CD4-positive, alpha-beta T cell treated with Interleukin-17A for 1 hour (primary cell): ENCODE measurements around the gene TUSC2.

Source experiments
- DNase-seq: peaks from one replicate; pipeline ENCODE4 v3.0.0-alpha.2; 2020

Gene TUSC2

GRCh38 chr3:50354186-50354764 is 26.3 kb upstream of the TUSC2 start:
- DNase-seq: no peak

GRCh38 chr3:50353245-50354004 is 25.4 kb upstream of the TUSC2 start:
- DNase-seq: no peak

GRCh38 chr3:50352781-50353180 is 24.8 kb upstream of the TUSC2 start:
- DNase-seq: no peak

GRCh38 chr3:50351323-50351697 is 23.3 kb upstream of the TUSC2 start:
- no peak for DNase-seq

- peak; percentile 98 for DNase-seq
Observed at GRCh38 chr3:50350527-50351322, 22.7 kb upstream of the TUSC2 start, which contains the start of the genes CYB561D2 and NPRL2. TSS of gene CYB561D2 (plus strand) at chr3:50350862. CDS start at chr3:50351434, 572 bp downstream. TSS of gene NPRL2 (minus strand) at chr3:50350775. CDS start at chr3:50350652, 123 bp downstream.

GRCh38 chr3:50350213-50350526 is 22.1 kb upstream of the TUSC2 start:
- DNase-seq: no peak

GRCh38 chr3:50347187-50347813 is 19.3 kb upstream of the TUSC2 start:
- DNase-seq: peak; percentile 89

GRCh38 chr3:50345586-50346234 is 17.7 kb upstream of the TUSC2 start, which contains the start of gene ZMYND10:
TSS of gene ZMYND10 (minus strand) at chr3:50345732. CDS start at chr3:50345579, 153 bp downstream.
- peak; percentile 79 for DNase-seq

- no peak for DNase-seq
Observed at GRCh38 chr3:50345008-50345407, 17.0 kb upstream of the TUSC2 start.

- DNase-seq: no peak
Observed at GRCh38 chr3:50342813-50343633, 15.0 kb upstream of the TUSC2 start.

GRCh38 chr3:50341996-50342650 is 14.1 kb upstream of the TUSC2 start:
- DNase-seq: no peak

GRCh38 chr3:50341537-50341936 is 13.5 kb upstream of the TUSC2 start:
- no peak for DNase-seq

GRCh38 chr3:50340448-50341329 is 12.7 kb upstream of the TUSC2 start, which contains the start of gene RASSF1:
TSS of gene RASSF1 (minus strand) at chr3:50340836. CDS start at chr3:50340805, 31 bp downstream.
- peak; percentile 80 for DNase-seq

GRCh38 chr3:50340147-50340447 is 12.1 kb upstream of the TUSC2 start:
- DNase-seq: no peak

- DNase-seq: no peak
Observed at GRCh38 chr3:50339485-50340146, 11.6 kb upstream of the TUSC2 start.

- no peak for DNase-seq
Observed at GRCh38 chr3:50338965-50339364, 10.9 kb upstream of the TUSC2 start.

- DNase-seq: peak; percentile 96
Observed at GRCh38 chr3:50337175-50337861, 9.3 kb upstream of the TUSC2 start.

- DNase-seq: no peak
Observed at GRCh38 chr3:50336452-50337174, 8.6 kb upstream of the TUSC2 start.
